HCT116 (cell line): ENCODE results near the gene NT5DC3. TPM values are rescaled to one million over a fixed set of nuclear protein-coding genes. Genes with fewer than 3 reads are reported as not detected.

Experiments
- ATAC-seq: fragments of 200-7000 bp; cut with Tn5 transposase; 2 replicates; pipeline ENCODE4 v1.9.1; 2020; ENCODE audit warnings: mild to moderate bottlenecking, moderate library complexity
- BruUV-seq: library from RNA; stranded (reverse); fragments of 400-500 nt; replicated peaks from 2 replicates; lab custom pipeline; 2021; lab: Mats Ljungman, UMichigan
- CTCF ChIA-PET: fragments of 300-600 bp; sonication (Branson Sonifier 250); formaldehyde crosslinking; loops from one replicate; lab custom pipeline; 2021; ENCODE audit warnings: antibody characterized with exemption; lab: Charles Lee
- POLR2A ChIA-PET: fragments of 300-600, 350-600 bp; sonication (Branson Sonifier 250); formaldehyde crosslinking; loops from one replicate; lab custom pipeline; 2021; ENCODE audit warnings: antibody characterized with exemption; lab: Charles Lee
- RAD21 ChIA-PET, 2 experiments: fragments of 300-600 bp; sonication (Branson Sonifier 250); formaldehyde crosslinking; loops; one replicate each; lab custom pipeline; 2023; ENCODE audit warnings: low total read pairs in 2 of 2; ENCODE audit not compliant: uncharacterized antibody in 2 of 2, unreplicated experiment in 2 of 2, low non-redundant PET in 1 of 2; lab: Charles Lee
- DNase-seq: peaks from one replicate; pipeline ENCODE4 v3.0.0-alpha.2; 2010; ENCODE audit warnings: low read depth, low spot score
- H2AFZ ChIP-seq: fragments of 200-600 bp; shearing (Covaris generic), sonication (generic); 2 replicates; pipeline ENCODE4 v1.6.1; 2017; ENCODE audit warnings: low read depth, mixed run types, mixed read lengths, antibody characterized with exemption, low read length; ENCODE audit not compliant: poor library complexity, severe bottlenecking
- H3K27ac ChIP-seq: 2 replicates; pipeline ENCODE4 v1.5.1; 2012; ENCODE audit warnings: low read depth, low read length
- H3K27me3 ChIP-seq: fragments of 200-600 bp; sonication (generic); 2 replicates; pipeline ENCODE4 v1.6.1; 2016; ENCODE audit warnings: mixed run types, low read length, mixed read lengths; ENCODE audit not compliant: insufficient read depth
- H3K36me3 ChIP-seq, 2 experiments: fragments of 200-500 bp in 1 of 2; fragments of 200-600 bp in 1 of 2; sonication (Bioruptor generic) in 1 of 2; sonication (generic) in 1 of 2; 2 replicates each; pipeline versions ENCODE4 v1.5.1 to v1.6.1; 2014 to 2016; ENCODE audit warnings: low read length in 2 of 2, inconsistent platforms in 1 of 2, mixed read lengths in 1 of 2, mixed run types in 1 of 2; ENCODE audit not compliant: insufficient read depth in 2 of 2, control insufficient read depth in 1 of 2
- H3K4me1 ChIP-seq, 2 experiments: fragments of 200-600 bp in 1 of 2; sonication (generic) in 1 of 2; 2 replicates each; pipeline versions ENCODE4 v1.5.1 to v1.6.1; 2012 to 2017; ENCODE audit warnings: low read length in 2 of 2, inconsistent platforms in 1 of 2, mild to moderate bottlenecking in 1 of 2, mixed read lengths in 1 of 2, mixed run types in 1 of 2, moderate library complexity in 1 of 2; ENCODE audit not compliant: insufficient read depth in 2 of 2, control insufficient read depth in 1 of 2
- H3K4me2 ChIP-seq: fragments of 200-600 bp; sonication (generic); 2 replicates; pipeline ENCODE4 v1.6.1; 2017; ENCODE audit warnings: mixed run types, low read length, mixed read lengths
- H3K4me3 ChIP-seq, 2 experiments: fragments of 200-600 bp in 1 of 2; sonication (generic) in 1 of 2; replicated peaks in 1 of 2; 2 replicates each; pipeline ENCODE4 v1.5.1; 2011 to 2016; ENCODE audit warnings: low read length in 2 of 2, control low read depth in 1 of 2, low read depth in 1 of 2, mild to moderate bottlenecking in 1 of 2, mixed read lengths in 1 of 2, mixed run types in 1 of 2
- H3K79me2 ChIP-seq: fragments of 200-600 bp; sonication (generic); 2 replicates; pipeline ENCODE4 v1.6.1; 2017; ENCODE audit warnings: mild to moderate bottlenecking, mixed run types, low read length, moderate library complexity, mixed read lengths; ENCODE audit not compliant: insufficient read depth
- H3K9ac ChIP-seq: fragments of 200-600 bp; sonication (generic); 2 replicates; pipeline ENCODE4 v1.6.1; 2016; ENCODE audit warnings: low read length, mixed read lengths
- H3K9me2 ChIP-seq: fragments of 200-600 bp; sonication (generic), shearing (Covaris generic); 2 replicates; pipeline ENCODE4 v1.6.1; 2017; ENCODE audit warnings: mixed run types, mild to moderate bottlenecking, moderate library complexity; ENCODE audit not compliant: insufficient read depth
- H3K9me3 ChIP-seq, 2 experiments: fragments of 200-500 bp in 1 of 2; fragments of 200-600 bp in 1 of 2; sonication (Bioruptor generic) in 1 of 2; sonication (generic) in 1 of 2; 2 replicates each; pipeline ENCODE4 v1.6.1; 2014 to 2017; ENCODE audit warnings: low read length in 2 of 2, mixed read lengths in 2 of 2, inconsistent platforms in 1 of 2, low read depth in 1 of 2, mild to moderate bottlenecking in 1 of 2, mixed run types in 1 of 2, moderate library complexity in 1 of 2; ENCODE audit not compliant: control insufficient read depth in 1 of 2, insufficient read depth in 1 of 2
- H4K20me1 ChIP-seq: fragments of 200-600 bp; sonication (generic), shearing (Covaris generic); 2 replicates; pipeline ENCODE4 v1.6.1; 2017; ENCODE audit warnings: mixed run types, mild to moderate bottlenecking, moderate library complexity; ENCODE audit not compliant: insufficient read depth
- CBX3 ChIP-seq: IDR thresholded peaks from 2 replicates; pipeline ENCODE4 v1.6.1; 2012; ENCODE audit warnings: low read depth
- CEBPB ChIP-seq: IDR thresholded peaks from 2 replicates; pipeline ENCODE4 v1.6.1; 2012; ENCODE audit warnings: low read depth
- CTCF ChIP-seq, 3 experiments: fragments of 200-600 bp in 1 of 3; sonication (generic) in 1 of 3; IDR thresholded peaks in 2 of 3; conservative IDR thresholded peaks in 1 of 3; 2 replicates each; pipeline ENCODE4 v1.5.1; 2012 to 2017; ENCODE audit warnings: low read depth in 2 of 3, low read length in 2 of 3, antibody characterized with exemption in 1 of 3, borderline replicate concordance in 1 of 3, control low read depth in 1 of 3, mild to moderate bottlenecking in 1 of 3, mixed read lengths in 1 of 3, mixed run types in 1 of 3, moderate library complexity in 1 of 3; ENCODE audit not compliant: insufficient read depth in 1 of 3
- EGR1 ChIP-seq: IDR thresholded peaks from 2 replicates; pipeline ENCODE4 v1.6.1; 2012; ENCODE audit warnings: low read depth
- ELF1 ChIP-seq: IDR thresholded peaks from 2 replicates; pipeline ENCODE4 v1.6.1; 2012; ENCODE audit warnings: low read depth, borderline replicate concordance
- EZH2phosphoT487 ChIP-seq: fragments of 200-600 bp; IDR thresholded peaks from 2 replicates; pipeline ENCODE4 v1.6.1; 2018; ENCODE audit warnings: antibody characterized with exemption, borderline replicate concordance
- MAX ChIP-seq: IDR thresholded peaks from 2 replicates; pipeline ENCODE4 v1.6.1; 2012
- POLR2A ChIP-seq: IDR thresholded peaks from 2 replicates; pipeline ENCODE4 v1.7.0; 2011; ENCODE audit warnings: borderline replicate concordance; ENCODE audit not compliant: insufficient read depth, insufficient read length; ENCODE audit errors: extremely low read depth
- POLR2AphosphoS5 ChIP-seq: IDR thresholded peaks from 2 replicates; pipeline ENCODE4 v1.6.1; 2011; ENCODE audit warnings: mild to moderate bottlenecking, low read depth, low read length, moderate library complexity
- RAD21 ChIP-seq: IDR thresholded peaks from 2 replicates; pipeline ENCODE4 v1.6.1; 2012; ENCODE audit warnings: low read depth, mild to moderate bottlenecking
- SIN3A ChIP-seq: IDR thresholded peaks from 2 replicates; pipeline ENCODE4 v1.6.1; 2012; ENCODE audit warnings: low read depth
- TCF7L2 ChIP-seq: IDR thresholded peaks from 2 replicates; pipeline ENCODE4 v1.7.0; 2011; ENCODE audit warnings: borderline replicate concordance, inconsistent platforms; ENCODE audit not compliant: insufficient read depth, insufficient read length; ENCODE audit errors: extremely low read depth
- ZBTB33 ChIP-seq: IDR thresholded peaks from 2 replicates; pipeline ENCODE4 v1.6.1; 2011; ENCODE audit warnings: mild to moderate bottlenecking, low read length, moderate library complexity; ENCODE audit not compliant: insufficient replicate concordance; ENCODE audit errors: extremely low read depth
- ZFX ChIP-seq: fragments of 450-650 bp; IDR thresholded peaks from 2 replicates; pipeline ENCODE4 v1.6.1; 2017
- ZNF274 ChIP-seq: fragments of 200-500 bp; sonication (Bioruptor generic); IDR thresholded peaks from 2 replicates; pipeline ENCODE4 v1.6.1; 2014; ENCODE audit warnings: mild to moderate bottlenecking, low read depth, low read length, inconsistent platforms
- intact Hi-C: fragments of 100-400 bp; cut with micrococcal nuclease; formaldehyde crosslinking; loops from 2 replicates; pipeline ENCODE4 v1.10.0; 2022
- total RNA-seq: library from RNA; stranded (reverse); gene quantifications from one replicate; pipeline ENCODE4 v1.2.1, GENCODE V29; 2021; ENCODE audit not compliant: unreplicated experiment
- TF ChIP-seq, protein P1 (sequence below): IDR thresholded peaks from 2 replicates; pipeline ENCODE4 v1.6.1; 2012; ENCODE audit warnings: low read depth
- TF ChIP-seq, protein P2 (sequence below): IDR thresholded peaks from 2 replicates; pipeline ENCODE4 v1.6.1; 2012

NT5DC3 gene
- total RNA-seq, 1 experiment from 2014 or later: 18.7 TPM

DNA sequence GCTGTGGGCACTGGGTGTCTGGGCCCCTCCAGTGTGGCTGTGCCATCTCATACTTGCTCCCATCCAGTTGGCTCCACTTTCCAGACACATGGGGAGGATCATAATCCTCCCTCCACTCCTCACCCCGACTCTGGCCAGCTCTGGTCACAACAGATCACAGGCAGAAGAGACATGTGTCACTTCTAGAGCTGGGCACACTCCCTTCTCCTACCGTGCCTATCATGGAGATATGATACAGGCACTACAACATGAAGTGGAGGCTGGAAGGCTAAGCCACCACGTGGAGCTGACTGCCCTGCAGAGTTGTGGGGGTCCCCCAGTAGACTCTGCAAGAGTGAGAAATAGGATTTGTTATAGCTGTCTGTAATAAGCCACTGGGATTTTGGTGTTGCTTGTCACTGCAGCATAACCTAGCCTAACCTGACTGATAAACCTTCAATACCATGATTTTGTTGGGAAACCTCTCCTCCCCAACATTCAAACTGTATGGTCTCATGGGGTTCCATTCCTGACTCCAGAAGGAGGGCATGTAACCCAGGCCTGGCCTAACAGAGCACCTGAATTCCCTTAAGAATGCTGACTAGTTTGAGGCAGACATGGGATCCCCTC, 20.0 kb downstream of the NT5DC3 start (continued):
- TF ChIP-seq SIN3A (no peak), EGR1 (no peak), CEBPB (no peak), ELF1 (no peak), ZFX (no peak)

DNA sequence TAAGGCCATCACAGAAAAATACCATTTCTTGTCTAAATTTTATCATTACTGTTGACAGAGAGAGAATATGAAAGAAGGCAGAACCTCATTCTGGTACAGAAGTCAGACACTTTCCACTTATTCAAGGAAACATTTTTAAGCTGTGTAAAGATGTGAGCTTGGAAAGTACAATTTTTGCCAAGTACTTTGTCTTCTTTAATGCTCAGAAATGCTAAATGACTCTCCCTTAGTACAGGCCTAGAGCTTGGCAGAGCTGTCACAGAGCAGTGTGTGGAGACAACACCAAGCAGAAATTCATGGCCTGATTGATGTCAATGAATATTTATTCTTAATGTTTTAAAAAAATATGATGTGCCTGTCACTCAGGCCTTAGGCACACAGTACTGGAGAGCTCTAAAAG, 20.7 kb downstream of the NT5DC3 start:
- ATAC-seq: no peak
- Histone ChIP-seq H3K9ac (no peak overlapping the region), H3K4me3 (no peak overlapping the region), H3K4me2 (no peak overlapping the region), H3K9me2 (no peaks in the 10 kb centered on the region), H4K20me1 (no peaks in the 10 kb centered on the region), H3K4me1 (no peaks in the 10 kb centered on the region), H3K27me3 (no peaks in the 10 kb centered on the region), H3K9me3 (peaks cover 0 to 8% of the 10 kb centered on the region in 2 experiments; a peak in 1 of 4 replicates), H2AFZ (no peak overlapping the region), H3K79me2 (peaks cover 79% of the 10 kb centered on the region), H3K27ac (no peak overlapping the region), H3K36me3 (peaks cover 0 to 9% of the 10 kb centered on the region in 2 experiments; a peak in 2 of 4 replicates)
- no TSS peak for BruUV-seq
- CTCF ChIA-PET: no interaction called here
- DNase-seq: no peak
- intact Hi-C loops: no loop called here
- POLR2A ChIA-PET: no interaction called here
- RAD21 ChIA-PET: no interaction called here
- TF ChIP-seq, protein P1, sequence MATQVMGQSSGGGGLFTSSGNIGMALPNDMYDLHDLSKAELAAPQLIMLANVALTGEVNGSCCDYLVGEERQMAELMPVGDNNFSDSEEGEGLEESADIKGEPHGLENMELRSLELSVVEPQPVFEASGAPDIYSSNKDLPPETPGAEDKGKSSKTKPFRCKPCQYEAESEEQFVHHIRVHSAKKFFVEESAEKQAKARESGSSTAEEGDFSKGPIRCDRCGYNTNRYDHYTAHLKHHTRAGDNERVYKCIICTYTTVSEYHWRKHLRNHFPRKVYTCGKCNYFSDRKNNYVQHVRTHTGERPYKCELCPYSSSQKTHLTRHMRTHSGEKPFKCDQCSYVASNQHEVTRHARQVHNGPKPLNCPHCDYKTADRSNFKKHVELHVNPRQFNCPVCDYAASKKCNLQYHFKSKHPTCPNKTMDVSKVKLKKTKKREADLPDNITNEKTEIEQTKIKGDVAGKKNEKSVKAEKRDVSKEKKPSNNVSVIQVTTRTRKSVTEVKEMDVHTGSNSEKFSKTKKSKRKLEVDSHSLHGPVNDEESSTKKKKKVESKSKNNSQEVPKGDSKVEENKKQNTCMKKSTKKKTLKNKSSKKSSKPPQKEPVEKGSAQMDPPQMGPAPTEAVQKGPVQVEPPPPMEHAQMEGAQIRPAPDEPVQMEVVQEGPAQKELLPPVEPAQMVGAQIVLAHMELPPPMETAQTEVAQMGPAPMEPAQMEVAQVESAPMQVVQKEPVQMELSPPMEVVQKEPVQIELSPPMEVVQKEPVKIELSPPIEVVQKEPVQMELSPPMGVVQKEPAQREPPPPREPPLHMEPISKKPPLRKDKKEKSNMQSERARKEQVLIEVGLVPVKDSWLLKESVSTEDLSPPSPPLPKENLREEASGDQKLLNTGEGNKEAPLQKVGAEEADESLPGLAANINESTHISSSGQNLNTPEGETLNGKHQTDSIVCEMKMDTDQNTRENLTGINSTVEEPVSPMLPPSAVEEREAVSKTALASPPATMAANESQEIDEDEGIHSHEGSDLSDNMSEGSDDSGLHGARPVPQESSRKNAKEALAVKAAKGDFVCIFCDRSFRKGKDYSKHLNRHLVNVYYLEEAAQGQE: no peak
- TF ChIP-seq ZFX (no peak), SIN3A (no peak), EZH2phosphoT487 (no peak), CTCF (IDR thresholded peaks at IDR 0.05 in 2 of 3, conservative IDR thresholded peaks at IDR 0.05 in 1 of 3; ENCODE audit: borderline replicate concordance in 1 of 3, insufficient read depth in 1 of 3, low read depth in 2 of 3, low read length in 2 of 3) (no peak), MAX (no peak), ZNF274 (no peak), ELF1 (no peak), TCF7L2 (no peak), POLR2AphosphoS5 (no peak), CEBPB (no peak), CBX3 (no peak), RAD21 (no peak), POLR2A (no peak), ZBTB33 (no peak), EGR1 (no peak)
- TF ChIP-seq, protein P2, sequence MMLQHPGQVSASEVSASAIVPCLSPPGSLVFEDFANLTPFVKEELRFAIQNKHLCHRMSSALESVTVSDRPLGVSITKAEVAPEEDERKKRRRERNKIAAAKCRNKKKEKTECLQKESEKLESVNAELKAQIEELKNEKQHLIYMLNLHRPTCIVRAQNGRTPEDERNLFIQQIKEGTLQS: no peak
